Measurements from ENCODE around the gene FUZ.
A peak's percentile ranks its signal among the peaks of the same experiment; 100 is the strongest.

Gene FUZ

DNA sequence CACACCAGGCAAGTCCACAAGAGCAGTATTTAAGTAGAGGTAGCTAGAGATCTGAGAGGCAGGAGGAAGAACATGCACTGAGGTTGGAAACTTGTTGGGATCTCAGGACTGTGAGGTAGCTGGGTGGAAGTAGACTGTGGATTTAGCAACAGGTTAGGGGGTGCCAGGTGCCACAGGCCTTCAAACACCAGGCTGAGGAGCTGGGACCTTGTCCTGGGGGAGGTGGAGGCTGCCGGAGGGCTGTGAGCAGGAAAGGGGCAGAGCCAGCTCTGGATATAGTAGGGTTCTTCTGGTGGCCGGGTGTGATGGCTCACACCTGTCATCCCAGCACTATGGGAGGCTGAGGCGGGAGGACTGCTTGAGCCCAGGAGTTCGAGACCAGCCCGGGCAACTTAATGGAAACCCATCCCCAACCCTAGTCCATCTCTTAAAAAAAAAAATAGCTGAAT is 3.1 kb downstream of the FUZ start:
- no peak for DNase-seq (ENCODE audit: low read depth)
- TF ChIP-seq, protein P1, sequence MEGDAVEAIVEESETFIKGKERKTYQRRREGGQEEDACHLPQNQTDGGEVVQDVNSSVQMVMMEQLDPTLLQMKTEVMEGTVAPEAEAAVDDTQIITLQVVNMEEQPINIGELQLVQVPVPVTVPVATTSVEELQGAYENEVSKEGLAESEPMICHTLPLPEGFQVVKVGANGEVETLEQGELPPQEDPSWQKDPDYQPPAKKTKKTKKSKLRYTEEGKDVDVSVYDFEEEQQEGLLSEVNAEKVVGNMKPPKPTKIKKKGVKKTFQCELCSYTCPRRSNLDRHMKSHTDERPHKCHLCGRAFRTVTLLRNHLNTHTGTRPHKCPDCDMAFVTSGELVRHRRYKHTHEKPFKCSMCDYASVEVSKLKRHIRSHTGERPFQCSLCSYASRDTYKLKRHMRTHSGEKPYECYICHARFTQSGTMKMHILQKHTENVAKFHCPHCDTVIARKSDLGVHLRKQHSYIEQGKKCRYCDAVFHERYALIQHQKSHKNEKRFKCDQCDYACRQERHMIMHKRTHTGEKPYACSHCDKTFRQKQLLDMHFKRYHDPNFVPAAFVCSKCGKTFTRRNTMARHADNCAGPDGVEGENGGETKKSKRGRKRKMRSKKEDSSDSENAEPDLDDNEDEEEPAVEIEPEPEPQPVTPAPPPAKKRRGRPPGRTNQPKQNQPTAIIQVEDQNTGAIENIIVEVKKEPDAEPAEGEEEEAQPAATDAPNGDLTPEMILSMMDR (conservative IDR thresholded peaks at IDR 0.05; ENCODE audit: low read length), result no peak
- H3K4me3 ChIP-seq (ENCODE audit: low read length), result peak overlapping the region; percentile 84

DNA sequence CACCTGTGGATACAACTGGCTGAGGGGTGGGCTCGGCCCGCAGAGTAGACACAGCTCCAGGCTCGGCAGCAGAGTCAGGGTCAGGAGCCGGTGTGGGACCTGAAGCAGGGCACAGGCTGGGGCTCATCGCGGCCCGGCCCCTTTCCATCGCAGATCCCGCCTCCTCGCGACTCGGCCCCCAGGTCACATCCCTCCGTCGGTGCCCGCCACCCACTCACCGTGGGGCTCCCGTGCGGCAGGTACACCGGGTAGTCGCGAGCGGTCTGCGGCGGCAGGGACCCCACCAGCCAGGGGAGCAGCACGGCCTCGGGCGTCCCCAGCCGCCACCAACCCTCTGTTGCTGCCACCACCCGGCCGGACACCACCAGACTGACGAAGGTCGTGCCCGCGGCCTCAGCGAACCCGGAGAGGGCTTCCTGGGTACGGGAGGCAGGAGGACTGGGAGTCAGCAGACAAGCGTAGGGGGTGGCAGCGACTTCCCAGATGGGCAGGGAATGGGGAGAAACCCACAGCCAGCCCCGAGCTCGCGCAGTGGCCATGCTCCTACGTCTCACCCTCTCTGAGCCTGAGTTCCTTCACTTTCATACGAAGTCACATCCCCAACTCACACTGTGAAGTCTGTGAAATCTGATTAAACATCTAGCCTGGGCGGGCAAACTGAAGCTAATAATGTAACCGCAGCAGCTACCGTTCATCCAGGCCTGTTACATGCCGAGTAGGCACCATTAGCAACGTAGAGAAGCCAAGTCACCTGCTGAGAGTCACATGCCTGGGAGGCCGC is 3.7 kb downstream of the FUZ start:
- DNase-seq (ENCODE audit: low read depth), result peak; percentile 36
- TF ChIP-seq, protein P1 (conservative IDR thresholded peaks at IDR 0.05; ENCODE audit: low read length), result no peak; the same call in 1 of the 2 replicates
- H3K4me3 ChIP-seq (ENCODE audit: low read length), result peak overlapping the region; percentile 84

DNA sequence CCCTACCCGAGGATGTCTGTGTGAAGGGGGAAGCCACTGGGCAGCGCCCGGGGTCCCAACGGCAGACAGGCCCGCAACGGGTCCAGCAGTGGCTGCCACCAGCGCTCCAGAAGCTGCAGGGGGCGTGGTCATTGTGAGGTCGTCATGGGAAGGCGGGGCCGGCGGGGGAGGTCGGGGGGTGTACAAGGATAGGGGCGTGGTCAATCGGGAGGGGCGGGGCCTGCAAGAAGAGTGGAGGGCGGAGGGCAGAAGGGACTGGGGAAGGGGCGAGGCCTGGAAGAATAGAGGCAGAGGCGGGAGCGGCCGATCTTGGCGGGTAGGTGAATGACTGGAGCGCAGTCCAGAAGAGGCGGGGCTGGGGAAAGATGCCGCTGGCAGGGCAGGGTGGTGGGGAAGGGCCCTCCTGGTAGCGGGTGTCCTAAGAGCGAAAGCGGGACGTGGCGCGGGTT is 4.4 kb downstream of the FUZ start:
- TF ChIP-seq, protein P1 (conservative IDR thresholded peaks at IDR 0.05; ENCODE audit: low read length), result no peak
- peak overlapping the region; percentile 84 for H3K4me3 ChIP-seq (ENCODE audit: low read length)
- peak; percentile 80 for DNase-seq (ENCODE audit: low read depth)

DNA sequence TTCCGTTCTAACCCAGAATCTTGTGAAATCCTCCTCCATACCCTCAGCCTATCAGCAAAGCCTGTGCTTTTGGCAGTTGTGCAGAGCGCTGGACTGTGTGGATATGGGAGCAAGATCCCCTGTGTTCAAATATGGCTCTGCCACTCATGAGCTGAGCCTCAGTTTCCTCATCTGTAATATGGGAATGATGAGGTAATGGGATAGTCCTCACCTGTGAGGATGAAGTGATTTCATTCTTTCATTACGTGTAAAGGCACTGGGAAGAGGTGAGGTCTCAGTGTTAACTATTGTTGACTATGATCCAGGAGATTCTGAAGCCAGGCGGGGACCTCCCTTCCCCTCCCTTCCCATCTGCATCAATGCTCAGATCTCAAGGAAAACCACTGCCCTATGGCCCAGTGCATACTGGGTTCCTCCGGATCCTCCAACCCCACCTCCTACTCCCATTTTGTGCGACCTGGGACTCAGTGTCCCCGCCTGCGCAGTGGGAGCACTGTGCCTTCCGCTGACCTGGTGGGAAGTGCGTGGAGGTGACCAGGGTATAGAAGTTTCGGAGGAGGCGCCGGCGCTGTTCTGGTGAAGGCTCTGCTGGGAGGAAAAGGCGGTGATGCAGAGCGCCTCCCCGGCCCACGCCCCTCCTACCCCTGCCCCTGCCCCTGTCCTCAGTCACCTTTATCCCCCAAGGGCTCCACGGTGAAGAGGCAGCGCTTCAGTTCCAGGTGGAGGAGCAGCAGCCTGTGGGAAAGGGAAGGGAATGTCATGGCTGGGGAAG is 5.0 kb downstream of the FUZ start:
- H3K4me3 ChIP-seq (ENCODE audit: low read length), result no peak overlapping the region; the same call in 1 of the 2 replicates
- DNase-seq (ENCODE audit: low read depth), result no peak
- TF ChIP-seq, protein P1 (conservative IDR thresholded peaks at IDR 0.05; ENCODE audit: low read length), result no peak

DNA sequence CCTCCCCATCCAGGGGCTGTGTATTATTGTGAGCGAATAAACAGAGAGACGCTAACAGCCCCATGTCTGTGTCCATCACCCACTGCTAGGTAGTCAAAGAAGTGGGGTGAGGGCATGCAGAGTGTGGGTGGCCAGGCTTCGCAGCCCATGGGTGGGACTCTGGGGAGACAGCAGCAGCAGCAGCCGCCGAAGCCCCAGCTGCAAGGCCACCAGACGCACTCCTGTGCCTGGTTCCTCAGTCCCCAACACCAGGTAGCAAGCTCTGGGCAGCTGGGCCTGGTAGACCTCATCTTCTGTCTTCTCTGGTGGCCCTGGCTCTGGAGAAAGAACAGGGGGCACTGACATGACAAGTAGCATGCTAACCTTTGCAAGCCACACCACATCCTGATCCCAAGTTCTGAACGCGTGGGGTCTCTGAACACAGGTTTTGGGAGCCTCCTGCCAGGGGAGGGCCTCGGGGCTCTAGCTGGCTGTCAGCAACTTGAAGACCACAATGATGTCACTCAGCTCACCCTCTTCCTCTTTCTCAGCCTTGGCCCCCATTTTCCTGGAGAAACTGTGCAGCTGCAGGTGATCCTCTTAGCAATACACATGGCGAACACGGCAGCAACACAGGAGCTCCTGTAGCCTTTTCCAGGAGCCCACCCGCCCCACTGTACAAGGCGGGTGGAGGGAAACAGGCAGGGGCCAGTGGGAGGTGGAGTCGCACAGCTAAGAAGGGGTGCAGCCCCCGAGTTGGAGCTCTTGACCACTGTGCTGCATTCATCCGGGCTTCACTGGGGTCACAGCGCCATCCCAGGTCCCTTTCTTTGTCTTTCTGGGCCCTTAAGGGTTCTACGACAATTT is 5.8 kb downstream of the FUZ start:
- DNase-seq (ENCODE audit: low read depth), result no peak
- H3K4me3 ChIP-seq (ENCODE audit: low read length), result no peak overlapping the region
- TF ChIP-seq, protein P1 (conservative IDR thresholded peaks at IDR 0.05; ENCODE audit: low read length), result no peak

DNA sequence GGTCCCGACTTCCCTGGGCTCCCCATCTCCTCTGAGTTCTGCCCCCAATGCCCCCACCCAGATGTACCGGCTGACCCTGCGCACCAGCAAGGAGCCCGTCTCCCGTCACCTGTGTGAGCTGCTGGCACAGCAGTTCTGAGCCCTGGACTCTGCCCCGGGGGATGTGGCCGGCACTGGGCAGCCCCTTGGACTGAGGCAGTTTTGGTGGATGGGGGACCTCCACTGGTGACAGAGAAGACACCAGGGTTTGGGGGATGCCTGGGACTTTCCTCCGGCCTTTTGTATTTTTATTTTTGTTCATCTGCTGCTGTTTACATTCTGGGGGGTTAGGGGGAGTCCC is 6.5 kb downstream of the FUZ start:
- TF ChIP-seq, protein P1 (conservative IDR thresholded peaks at IDR 0.05; ENCODE audit: low read length), result no peak
- no peak for DNase-seq (ENCODE audit: low read depth)
- H3K4me3 ChIP-seq (ENCODE audit: low read length), result no peak overlapping the region

Data from AG10803 (cell line).